Stimulated activated CD8-positive, alpha-beta memory T cell treated with anti-CD3 and anti-CD28 coated beads, Interleukin-4, amount 100 ng/mL, for 24 hours (primary cell): Measurements from ENCODE around the gene ACSF3.
"Not testable (repeated sequence)": the region's sequence is repeated elsewhere in the genome, so short reads cannot be mapped to it uniquely, and the experiment has no call there.

Experiments
- DNase-seq: peaks from one replicate; pipeline ENCODE4 v3.0.0-alpha.2; 2020; ENCODE audit warnings: low read depth

The ACSF3 gene

DNA sequence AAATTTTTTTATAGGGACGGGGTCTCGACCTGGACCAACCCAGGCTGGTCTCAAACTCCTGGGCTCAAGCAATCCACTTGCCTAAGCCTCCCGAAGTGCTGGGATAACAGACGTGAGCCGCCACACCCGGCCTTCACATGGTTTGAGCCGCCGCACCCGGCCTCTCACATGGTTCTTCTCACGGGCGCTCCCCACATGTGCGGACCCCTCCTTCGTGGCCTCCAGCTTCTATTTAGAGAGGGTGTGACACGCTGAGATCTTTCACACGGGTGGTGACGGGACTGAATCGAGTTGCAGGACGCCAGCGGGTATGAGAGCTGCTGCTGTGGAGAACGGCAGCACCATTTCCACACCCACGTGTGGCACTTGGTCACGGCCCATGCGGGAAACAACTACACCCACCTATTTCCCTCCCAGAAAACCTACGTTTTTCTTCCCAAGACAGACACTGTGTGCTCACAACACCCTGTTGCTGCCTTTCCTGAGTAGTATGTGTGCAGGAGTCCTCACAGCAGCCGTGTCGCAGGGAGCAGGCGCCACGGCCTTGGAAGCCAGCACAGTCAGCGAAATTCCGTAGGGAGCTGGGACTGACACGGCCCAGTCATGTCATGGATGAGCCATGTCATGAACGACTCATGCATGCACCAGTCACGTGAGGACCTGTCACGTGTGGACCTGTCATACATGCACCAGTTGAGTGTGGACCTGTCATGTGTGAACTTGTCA lies 20.1 kb upstream of the ACSF3 start:
- no peak for DNase-seq

DNA sequence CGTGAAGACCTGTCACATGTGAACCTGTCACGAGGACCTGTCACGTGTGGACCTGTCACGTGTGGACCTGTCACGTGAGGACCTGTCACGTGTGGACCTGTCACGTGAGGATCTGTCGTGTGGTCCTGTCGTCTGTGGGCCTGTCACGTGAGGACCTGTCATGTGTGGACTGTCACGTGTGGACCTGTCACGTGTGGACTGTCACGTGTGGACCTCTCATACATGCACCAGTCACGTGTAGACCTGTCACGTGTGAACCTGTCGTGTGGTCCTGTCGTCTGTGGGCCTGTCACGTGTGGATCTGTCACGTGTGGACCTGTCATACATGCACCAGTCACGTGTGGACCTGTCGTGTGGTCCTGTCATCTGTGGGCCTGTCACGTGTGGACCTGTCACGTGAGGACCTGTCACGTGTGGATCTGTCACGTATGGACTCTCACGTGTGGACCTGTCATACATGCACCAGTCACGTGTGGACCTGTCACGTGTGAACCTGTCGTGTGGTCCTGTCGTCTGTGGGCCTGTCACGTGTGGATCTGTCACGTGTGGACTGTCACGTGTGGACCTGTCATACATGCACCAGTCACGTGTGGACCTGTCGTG lies 19.5 kb upstream of the ACSF3 start:
- DNase-seq, result not testable (repeated sequence)

DNA sequence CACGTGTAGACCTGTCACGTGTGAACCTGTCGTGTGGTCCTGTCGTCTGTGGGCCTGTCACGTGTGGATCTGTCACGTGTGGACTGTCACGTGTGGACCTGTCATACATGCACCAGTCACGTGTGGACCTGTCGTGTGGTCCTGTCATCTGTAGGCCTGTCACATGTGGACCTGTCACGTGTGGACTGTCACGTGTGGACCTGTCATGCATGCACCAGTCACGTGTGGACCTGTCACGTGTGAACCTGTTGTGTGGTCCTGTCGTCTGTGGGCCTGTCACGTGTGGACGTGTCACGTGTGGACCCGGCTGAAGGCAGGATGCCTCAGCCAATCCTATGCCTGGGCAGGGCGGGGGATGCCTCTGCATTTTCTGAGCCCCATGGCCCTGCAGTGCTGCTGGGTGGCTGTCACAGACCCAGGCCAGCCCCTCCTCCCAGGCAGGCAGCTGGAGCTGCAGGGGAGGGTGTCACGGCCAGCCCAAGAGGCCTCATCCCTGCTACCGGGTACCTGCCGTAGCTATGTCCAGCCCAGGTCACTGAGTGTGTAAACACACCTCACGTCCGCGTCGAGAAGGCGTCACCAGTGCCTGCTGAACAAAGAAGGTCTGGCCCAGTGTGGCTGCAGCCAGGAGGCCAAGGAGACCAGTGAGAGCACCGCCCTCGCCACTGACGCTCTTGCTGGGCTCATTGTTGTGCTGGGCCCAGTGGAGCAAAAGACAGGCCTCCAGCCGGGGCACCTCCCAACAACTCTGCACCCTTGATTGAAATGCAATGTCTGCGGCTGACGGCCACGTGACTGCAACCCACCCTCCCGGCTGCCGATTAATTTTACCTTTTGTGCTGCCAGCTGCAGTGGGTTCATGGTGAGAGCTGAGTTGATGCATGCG lies 18.6 kb upstream of the ACSF3 start:
- DNase-seq, result no peak

DNA sequence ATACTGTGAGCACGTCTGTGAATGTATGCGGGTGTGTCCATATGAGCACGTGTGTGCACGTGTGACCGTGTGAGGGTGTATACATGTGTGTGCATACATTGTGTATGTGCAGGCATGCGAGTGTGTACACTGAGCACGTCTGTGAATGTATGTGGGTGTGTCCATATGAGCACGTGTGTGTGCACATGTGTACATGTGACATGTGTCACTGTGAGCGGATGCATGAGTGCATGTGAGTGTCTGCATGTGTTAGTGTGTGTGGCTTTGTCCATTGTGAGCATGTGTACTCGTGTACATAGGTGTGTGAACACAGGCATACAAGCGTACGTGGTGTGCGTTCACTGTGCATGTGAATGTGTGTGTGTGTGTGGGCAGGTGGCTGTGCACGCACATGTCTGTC lies 17.5 kb upstream of the ACSF3 start:
- DNase-seq, result no peak

DNA sequence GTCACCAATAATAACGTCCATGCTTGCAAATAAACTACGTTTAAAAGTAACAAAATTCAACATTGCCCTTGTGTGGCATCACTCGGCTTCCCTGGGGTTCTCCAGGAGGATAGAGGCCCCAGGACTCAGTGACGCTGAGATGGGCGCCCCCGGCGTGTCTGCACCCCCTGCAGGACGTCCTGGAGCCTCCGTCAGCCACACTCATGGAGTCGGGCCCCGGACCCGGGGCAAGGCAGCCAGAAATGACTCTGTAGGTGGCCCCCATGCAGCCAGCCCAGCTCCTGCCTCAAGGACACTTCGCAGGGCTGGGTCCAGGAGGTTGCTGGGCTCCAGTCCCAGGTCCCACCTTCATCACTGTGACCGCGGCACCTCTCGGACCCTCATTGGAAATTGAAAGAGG lies 16.6 kb upstream of the ACSF3 start:
- DNase-seq, result no peak

DNA sequence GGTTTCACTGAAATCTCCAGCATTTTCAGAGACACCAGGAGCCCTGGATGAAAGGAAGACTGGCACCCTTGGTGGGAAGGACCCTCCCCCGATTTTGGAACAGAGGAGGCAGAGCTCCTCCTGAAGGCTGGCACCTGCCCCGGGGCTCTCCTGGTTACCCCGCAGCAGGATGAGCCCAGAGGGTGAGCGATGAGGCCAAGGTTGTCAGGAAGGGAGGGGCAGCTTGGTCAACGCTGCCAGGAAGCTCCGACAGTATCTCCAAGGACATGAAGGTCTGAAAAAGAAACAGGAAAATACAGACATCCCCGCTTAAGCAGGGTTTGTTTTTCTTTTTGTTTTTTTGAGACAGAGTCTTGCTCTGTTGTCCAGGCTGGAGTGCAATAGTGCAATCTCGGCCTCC lies 15.5 kb upstream of the ACSF3 start:
- no peak for DNase-seq

DNA sequence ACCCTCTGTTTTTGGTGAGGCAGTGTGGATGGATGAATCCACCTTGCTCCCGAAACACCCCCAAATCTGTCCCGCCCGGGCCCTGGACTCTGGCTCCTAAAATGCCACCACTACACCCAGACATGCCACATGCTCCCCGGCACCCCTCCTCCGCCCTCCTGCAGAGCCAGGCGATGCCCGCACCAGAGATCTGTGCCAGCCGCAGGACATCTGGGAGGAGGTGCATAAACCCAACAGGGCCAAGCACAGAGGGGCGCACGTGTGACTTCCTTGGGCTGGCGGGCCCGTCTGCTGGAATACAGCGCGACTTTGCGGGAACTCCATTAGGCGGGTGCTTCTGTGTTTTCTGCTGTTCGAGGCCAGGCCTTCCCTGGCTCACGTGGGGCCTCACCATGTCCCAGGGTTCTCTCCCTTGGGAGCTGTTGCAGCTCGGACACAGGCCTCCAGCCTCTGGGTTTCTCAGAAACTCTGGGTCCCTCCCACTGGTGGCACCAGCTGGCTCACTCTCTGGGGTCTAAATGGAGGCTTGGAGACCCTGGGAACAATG lies 14.1 kb upstream of the ACSF3 start:
- DNase-seq, result no peak

DNA sequence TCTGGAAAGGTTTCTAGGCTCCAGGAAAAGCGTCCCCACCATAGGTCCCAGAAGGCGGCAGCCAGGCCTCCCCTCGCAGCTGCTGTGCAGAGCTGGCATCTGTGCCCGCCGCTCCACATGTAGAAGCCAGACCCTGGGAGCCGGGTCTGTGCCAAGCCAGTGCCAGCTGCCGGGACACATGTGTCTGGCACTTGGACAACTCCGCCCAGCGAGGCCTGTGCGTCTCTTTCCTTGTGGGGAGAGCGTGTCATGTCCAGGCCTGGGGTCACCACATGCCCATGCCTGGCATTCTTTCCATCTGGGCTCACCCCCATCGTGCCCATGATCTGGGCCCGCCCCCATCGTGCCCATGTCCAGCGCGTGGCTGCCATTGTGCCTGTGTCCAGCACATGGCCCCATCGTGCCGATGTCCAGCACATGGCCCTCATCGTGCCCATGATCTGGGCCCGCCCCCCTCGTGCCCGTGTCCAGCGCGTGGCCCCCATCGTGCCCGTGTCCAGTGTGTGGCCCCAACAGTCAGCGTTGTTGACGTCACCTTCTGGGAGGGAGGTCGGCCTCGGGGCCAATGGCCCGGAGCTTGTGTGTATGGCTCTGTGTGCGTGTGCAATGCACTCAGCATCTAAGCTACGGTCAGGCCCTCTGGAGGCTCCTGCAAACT lies 13.3 kb upstream of the ACSF3 start:
- DNase-seq, result no peak

DNA sequence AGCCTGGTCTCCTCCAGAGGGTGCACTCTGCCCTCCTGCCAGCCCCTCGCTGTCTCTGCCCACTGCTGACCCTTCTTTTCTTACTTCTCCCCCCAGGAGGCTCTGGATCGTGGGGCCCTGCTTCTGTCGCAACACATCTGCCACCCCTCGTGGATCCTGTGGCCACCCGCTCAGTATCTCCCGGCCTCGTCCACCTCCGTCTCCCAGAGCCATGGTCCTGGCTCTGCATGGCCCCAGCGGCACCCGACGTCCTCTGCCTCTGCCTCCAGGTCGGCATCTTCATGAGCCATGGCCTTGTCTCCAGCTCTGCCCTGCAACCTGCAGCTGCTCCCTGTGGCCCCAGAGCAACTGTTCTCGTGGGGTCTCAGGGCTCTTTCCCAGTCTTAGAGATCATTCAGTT lies 12.1 kb upstream of the ACSF3 start:
- DNase-seq, result no peak

DNA sequence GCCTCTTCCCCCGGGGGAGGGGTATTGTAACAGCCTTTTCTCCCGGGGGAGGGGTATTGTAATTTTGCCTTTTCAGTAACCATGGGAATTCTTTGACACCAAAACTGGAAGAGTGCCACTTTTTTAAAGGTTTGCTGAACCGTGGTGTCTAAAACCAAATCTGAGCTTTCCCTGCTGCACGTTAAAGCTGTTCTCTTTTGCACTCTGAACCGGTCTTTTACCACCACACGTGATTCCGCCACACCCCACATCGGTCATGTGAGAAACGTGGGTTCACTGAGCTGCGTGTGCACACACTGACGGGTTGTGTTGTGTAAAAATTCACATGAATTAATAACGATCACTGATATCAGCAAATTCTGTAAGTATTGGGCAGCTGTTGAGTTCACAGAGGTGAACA lies 9.2 kb upstream of the ACSF3 start:
- no peak for DNase-seq

DNA sequence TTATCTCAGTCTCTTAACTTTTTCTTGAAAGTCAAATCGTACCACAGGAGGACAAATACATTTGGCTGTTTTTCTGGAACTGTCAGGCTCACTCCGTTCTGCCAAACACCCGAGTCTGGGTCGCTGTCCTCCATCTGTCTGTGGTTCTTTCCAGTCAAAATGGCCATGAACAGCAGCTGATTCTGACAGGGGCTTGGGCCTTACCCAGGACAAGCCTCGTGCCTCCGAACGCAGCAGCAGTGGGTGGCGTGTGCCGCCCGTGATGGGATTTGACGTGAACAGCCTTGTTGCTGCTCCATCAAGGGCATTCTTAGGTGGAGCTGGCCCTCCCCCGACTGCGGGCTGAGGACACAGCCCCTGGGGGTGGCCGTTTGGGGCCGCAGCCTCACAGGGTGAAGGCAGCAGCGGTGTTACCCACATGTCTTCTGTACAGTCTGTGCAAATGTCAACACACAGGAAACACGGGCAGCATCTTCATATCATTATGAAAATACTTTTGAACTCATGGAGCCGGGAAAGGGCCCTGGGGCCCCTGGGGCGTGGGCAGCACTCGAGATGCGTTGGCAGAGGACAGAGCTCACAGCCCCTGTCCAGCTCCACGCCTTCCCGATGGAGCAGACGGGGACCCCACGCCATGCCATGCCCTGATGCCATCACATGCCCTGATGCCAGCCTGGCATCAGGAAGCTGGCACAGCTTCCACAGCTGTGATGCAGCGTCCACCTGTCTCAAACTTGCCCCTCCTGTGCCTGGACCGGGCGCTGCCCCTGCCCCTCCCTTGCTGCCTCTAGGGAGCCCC lies 8.6 kb upstream of the ACSF3 start:
- DNase-seq, result no peak

DNA sequence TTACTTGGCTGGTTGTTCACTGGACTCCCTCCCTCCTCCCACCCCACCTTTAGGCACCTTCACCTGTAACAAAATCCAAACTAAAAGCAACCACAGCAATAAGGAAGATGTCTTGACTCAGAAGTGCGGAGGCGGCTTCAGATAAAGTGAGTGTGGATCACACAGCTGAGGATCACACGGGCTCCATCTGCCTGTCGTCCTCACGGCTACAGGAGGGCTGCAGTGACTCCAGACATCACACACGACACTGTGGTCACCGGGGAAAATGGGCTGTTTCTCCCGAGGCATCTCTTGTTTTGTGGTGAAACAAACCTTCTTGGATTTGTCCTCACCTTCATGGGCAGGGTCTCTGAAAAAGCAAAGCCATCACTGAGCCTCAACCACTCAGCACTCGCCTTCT lies 7.9 kb upstream of the ACSF3 start:
- DNase-seq, result no peak

DNA sequence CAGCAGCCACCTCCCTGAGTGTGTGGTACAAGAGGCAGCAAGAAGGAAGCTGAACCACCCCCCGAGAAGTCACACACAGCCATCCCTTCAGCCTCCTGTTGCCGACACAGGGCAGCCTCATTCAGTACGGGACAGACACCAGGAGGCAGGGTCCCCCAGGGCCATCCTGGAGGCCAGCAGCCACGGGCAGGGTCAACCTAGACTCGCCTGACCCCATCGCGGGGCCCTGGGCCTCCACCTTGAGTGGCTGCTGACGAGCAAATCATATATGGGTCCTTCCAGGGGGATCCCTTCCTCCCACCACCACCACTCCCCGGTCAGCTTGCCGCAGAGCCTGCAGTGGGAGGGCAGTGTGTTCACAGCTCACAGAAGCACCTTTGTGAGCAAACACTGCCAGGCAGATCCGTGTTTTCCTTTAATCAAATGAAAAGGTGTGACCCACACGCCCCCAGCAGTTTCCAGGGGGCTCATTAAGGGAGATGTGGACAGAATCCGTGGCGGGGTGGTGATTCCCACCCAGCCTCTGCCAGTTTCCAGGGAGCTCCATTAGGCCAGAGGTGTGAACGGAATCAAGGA lies 5.6 kb upstream of the ACSF3 start:
- no peak for DNase-seq

DNA sequence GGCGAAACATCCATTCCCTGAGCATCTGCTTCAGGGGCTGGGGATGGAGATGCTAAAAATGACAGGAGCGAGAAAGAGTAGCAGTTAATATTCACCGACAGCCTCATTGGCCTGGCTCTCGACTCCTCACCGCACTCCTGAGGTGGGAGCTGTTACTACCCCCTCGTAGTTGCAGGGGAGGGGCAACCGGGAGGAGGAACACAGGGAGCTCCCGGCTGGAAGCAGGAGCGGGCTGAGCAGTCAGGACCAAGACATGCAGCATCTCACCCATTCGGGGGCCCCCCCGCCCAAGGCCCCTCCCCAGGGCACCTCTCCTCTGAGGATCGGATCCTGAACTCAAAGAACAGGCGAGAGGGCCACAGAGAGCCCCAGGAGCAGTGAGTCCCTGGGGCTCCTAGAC lies 4.5 kb upstream of the ACSF3 start:
- no peak for DNase-seq

DNA sequence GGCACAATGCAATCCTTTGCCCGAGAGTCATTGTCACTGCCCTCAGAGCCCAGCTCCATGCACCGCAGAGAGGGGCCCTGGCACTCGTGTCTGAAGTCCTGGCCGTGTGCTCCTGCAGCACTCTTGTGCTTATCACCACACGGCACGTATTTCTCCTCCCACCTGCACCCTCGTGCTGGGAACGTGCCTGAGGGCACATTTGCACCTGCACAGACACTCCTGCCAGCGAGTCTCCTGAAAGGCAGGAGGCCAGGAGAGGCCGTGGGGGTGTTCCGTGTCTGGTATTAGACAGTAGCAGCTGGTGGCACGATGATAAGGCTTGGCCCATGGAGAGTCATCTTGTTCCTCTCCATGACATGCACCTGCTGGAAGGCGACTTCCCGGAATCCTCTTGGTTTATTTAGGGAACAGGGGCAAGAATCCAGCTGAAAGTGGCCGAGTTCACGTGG lies 3.4 kb upstream of the ACSF3 start:
- DNase-seq, result no peak

DNA sequence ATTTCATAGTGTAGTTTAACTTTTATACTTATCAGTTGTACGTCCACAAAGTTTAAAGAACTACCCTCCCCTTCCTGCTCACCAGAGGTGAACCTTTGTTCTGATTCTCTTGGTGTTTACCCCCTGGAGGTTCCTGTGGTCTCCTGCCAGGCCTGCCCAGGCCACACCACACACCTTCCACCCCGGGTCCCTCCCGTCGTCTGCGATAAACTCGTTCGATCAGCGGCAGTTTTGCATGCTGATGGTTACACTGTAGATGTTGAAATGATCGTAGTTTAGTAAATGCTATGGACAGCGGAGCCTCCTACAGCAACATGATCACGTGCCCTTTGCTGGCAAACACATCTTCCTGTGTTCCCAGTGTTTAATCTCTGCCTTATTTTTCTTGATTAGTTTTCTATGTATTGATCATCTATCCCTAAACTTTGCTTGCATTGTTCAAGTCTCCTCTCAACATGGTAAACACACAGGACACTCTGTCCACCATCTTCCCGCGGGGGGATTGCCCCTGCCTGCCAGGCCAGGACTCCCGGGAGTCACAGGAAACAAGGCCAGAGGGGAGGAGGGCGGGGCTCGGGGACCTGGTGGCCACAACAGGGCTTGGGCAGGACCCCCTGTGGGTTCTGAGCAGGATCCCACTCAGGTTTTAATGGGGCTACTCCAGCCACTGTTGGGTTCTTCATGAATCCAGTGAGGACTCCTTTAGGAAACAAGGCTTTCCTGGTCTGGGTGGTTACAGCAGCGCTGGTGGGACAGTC lies 2.8 kb upstream of the ACSF3 start:
- DNase-seq, result no peak

DNA sequence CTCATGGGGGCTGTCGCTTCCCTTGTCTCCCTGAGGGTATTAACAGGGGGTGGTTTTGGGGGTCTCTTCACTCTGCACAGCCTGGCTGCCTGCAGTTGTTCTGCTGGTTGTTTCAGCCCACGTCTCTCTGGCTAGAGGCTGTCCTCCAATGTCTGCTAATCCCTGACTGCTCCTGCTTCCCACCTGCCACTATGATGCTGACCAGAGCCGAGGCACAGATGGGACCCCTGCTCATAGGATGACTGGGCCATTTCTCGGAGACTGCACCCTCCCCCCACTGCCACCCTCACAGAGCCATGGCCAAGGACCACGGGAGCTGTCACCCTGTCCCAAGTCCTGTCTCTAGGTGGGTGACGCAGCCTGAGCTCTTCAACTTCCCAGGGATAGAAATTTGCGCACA lies 1.6 kb upstream of the ACSF3 start:
- no peak for DNase-seq

DNA sequence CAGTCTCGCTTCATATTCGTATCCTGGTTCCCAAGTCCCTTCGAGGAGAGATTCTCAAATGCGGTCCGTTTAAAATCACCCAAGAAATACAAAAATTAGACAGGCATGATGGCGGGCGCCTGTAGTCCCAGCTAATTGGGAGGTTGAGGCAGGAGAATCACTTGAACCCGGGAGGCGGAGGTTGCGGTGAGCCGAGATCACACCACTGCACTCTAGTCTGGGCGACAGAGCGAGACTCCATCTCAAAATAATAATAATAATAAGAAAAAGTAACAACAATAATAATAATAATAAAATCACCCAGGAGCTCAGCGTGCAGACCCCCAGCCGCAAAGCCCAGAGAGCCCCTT lies 425 bp upstream of the ACSF3 start:
- DNase-seq, result not testable (repeated sequence)

DNA sequence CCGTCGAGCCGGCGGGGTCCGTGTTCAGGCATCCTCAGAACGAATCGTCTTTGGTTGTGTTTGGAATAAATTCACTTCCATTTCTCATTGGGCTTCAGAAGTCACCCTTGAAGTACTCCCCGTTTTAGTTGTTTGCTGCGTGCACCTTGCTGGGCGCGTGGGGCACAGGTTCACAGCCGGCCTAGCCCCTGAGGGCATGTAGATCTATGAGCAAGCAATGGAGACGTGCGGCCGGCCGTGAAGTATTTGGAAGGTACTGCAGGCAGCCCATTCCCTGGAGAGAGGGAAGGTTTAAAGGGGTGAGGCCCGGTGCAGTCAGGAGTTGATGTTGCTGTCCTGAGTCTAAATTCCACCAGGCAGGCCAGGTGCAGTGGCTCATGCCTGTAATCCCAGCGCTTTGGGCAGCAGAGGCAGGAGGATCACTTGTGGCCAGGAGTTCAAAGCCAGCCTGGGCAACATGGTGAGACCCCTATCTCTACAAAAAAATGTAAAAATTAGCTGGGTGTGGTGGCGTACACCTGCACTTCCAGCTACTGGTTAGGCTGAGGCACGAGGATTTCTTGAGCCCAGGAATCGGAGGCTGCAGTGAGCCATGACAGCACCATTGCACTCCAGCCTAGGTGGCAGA lies 714 bp downstream of the ACSF3 start:
- DNase-seq, result no peak

DNA sequence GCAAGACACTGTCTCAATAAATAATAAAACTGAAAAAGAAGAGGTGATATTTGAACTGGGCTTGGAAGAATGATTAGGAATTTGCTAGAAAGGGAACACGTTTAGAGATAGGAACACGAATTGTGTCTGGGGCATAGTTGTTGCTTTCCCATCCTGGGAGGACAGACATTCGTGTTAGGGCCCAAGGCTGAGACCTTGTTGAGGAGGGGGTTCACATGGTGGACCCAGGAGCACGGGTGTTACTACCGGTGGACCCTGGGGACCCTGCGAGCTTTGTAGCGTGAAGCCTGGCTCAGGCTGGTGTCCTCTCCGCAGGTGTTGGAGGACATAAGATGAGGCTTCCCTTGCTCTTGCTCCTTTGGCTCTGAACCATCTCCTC lies 1.2 kb downstream of the ACSF3 start:
- no peak for DNase-seq
